B cell (primary cell): ENCODE results near the gene GEMIN2. TPM values are rescaled to one million over a fixed set of nuclear protein-coding genes. Genes with fewer than 3 reads are reported as not detected.
"Not testable (repeated sequence)": the region's sequence is repeated elsewhere in the genome, so short reads cannot be mapped to it uniquely, and the experiment has no call there.

ENCODE experiments used
- ATAC-seq: fragments of 200-7000 bp; cut with Tn5 transposase; one replicate; pipeline ENCODE4 v1.10.0; 2021; ENCODE audit warnings: low read depth, mild to moderate bottlenecking, moderate number of reproducible peaks, moderate library complexity
- CTCF ChIA-PET: fragments of 350-600 bp; sonication (Branson Sonifier 250); formaldehyde crosslinking; loops from one replicate; lab custom pipeline; 2021; ENCODE audit warnings: antibody characterized with exemption, inconsistent platforms; lab: Charles Lee
- POLR2A ChIA-PET: fragments of 350-600 bp; sonication (Branson Sonifier 250); formaldehyde crosslinking; loops from one replicate; lab custom pipeline; 2021; ENCODE audit warnings: antibody characterized with exemption; lab: Charles Lee
- DNase-seq: peaks from one replicate; pipeline ENCODE4 v3.0.0; 2013
- H2AFZ ChIP-seq: 2 replicates; pipeline ENCODE4 v1.6.1; 2012; ENCODE audit warnings: mild to moderate bottlenecking, low read depth, low read length; ENCODE audit not compliant: insufficient read depth, poor library complexity, severe bottlenecking
- H3K27ac ChIP-seq, 2 donors: 1 replicate in 1 of 2; 2 replicates in 1 of 2; pipeline ENCODE4 v1.5.1; 2012 to 2013; ENCODE audit warnings: low read length in 2 of 2, mild to moderate bottlenecking in 2 of 2, moderate library complexity in 1 of 2
- H3K27me3 ChIP-seq, 4 experiments: fragments of 200-600 bp in 1 of 4; sonication (generic) in 1 of 4; replicated peaks in 1 of 4; 1 replicate in 2 of 4; 2 replicates in 2 of 4; pipeline versions ENCODE4 v1.6.1 to v1.7.0; 2013 to 2016; ENCODE audit warnings: low read length in 3 of 4, mild to moderate bottlenecking in 2 of 4, mixed read lengths in 1 of 4, moderate library complexity in 1 of 4; ENCODE audit not compliant: insufficient read depth in 4 of 4, control insufficient read depth in 3 of 4; ENCODE audit errors: control extremely low read depth in 1 of 4
- H3K36me3 ChIP-seq, 2 experiments: replicated peaks in 1 of 2; 1 replicate in 1 of 2; 2 replicates in 1 of 2; pipeline versions ENCODE4 v1.6.1 to v1.7.1; 2013; ENCODE audit warnings: low read length in 1 of 2; ENCODE audit not compliant: insufficient read depth in 2 of 2, control insufficient read depth in 1 of 2; ENCODE audit errors: control extremely low read depth in 1 of 2, extremely low read depth in 1 of 2
- H3K4me1 ChIP-seq, 2 donors: fragments of 200-600 bp in 1 of 2; sonication (generic) in 1 of 2; 1 replicate in 1 of 2; 2 replicates in 1 of 2; pipeline versions ENCODE4 v1.5.1 to v1.6.1; 2013 to 2017; ENCODE audit warnings: low read length in 2 of 2; ENCODE audit not compliant: control insufficient read depth in 2 of 2, insufficient read depth in 2 of 2
- H3K4me2 ChIP-seq: replicated peaks from 2 replicates; pipeline ENCODE3; 2012; ENCODE audit warnings: mild to moderate bottlenecking, low read depth, low read length; ENCODE audit not compliant: poor library complexity, severe bottlenecking
- H3K4me3 ChIP-seq, 5 experiments: fragments of 200-600 bp in 1 of 5; sonication (generic) in 1 of 5; 1 replicate in 3 of 5; 2 replicates in 2 of 5; pipeline versions ENCODE4 v1.5.1 to v1.7.0; 2011 to 2016; ENCODE audit warnings: low read length in 4 of 5, mild to moderate bottlenecking in 4 of 5, low read depth in 2 of 5, control low read depth in 1 of 5, moderate library complexity in 1 of 5; ENCODE audit not compliant: insufficient read depth in 1 of 5; ENCODE audit errors: control extremely low read depth in 1 of 5, extremely low read depth in 1 of 5
- H3K79me2 ChIP-seq: fragments of 200-600 bp; sonication (generic); one replicate; pipeline ENCODE4 v1.6.0; 2016; ENCODE audit warnings: low read length; ENCODE audit not compliant: control insufficient read depth, insufficient read depth
- H3K9ac ChIP-seq: fragments of 200-600 bp; sonication (generic); 2 replicates; pipeline ENCODE4 v1.6.1; 2017; ENCODE audit warnings: mild to moderate bottlenecking, low read length, moderate library complexity
- H3K9me3 ChIP-seq, 3 donors: one replicate each; pipeline versions ENCODE4 v1.6.1 to v1.7.1; 2013; ENCODE audit warnings: low read length in 2 of 3; ENCODE audit not compliant: control insufficient read depth in 2 of 3, insufficient read depth in 1 of 3; ENCODE audit errors: control extremely low read depth in 1 of 3
- H4K20me1 ChIP-seq: 2 replicates; pipeline ENCODE4 v1.6.0; 2012; ENCODE audit warnings: mild to moderate bottlenecking, low read length; ENCODE audit not compliant: insufficient read depth, control insufficient read depth, poor library complexity, severe bottlenecking
- H3K27ac Mint-ChIP-seq: one replicate; pipeline ENCODE4 v1.8.0; 2021; ENCODE audit warnings: mixed read lengths
- H3K27me3 Mint-ChIP-seq: one replicate; pipeline ENCODE4 v1.8.0; 2021; ENCODE audit warnings: mixed read lengths
- H3K4me1 Mint-ChIP-seq: one replicate; pipeline ENCODE4 v1.8.0; 2021; ENCODE audit warnings: mixed read lengths
- H3K4me3 Mint-ChIP-seq: one replicate; pipeline ENCODE4 v1.8.0; 2021; ENCODE audit warnings: mixed read lengths
- H3K9me3 Mint-ChIP-seq: one replicate; pipeline ENCODE4 v1.8.0; 2022; ENCODE audit warnings: mixed read lengths; ENCODE audit not compliant: insufficient read depth
- EZH2 ChIP-seq: IDR thresholded peaks from 2 replicates; pipeline ENCODE4 v1.6.1; 2012; ENCODE audit warnings: borderline replicate concordance, low read depth, mild to moderate bottlenecking, moderate library complexity, low read length; ENCODE audit not compliant: insufficient read depth, poor library complexity, severe bottlenecking
- WGBS: methylation state at CpG from one replicate; pipeline ENCODE4 v1.1.5; 2013; ENCODE audit warnings: missing lambda C conversion rate; ENCODE audit not compliant: insufficient coverage; 5-methylcytosine and 5-hydroxymethylcytosine counted together
- intact Hi-C: fragments of 100-400 bp; cut with micrococcal nuclease; formaldehyde crosslinking; loops from one replicate; pipeline ENCODE4 v1.10.0; 2022
- polyA plus RNA-seq: library from polyadenylated mRNA; depleted of rRNA; stranded (reverse); fragments of >200 nt; gene quantifications from 2 replicates; pipeline ENCODE4 v1.2.3, GENCODE V29; 2012
- total RNA-seq, 2 donors: library from RNA; stranded (reverse); fragments of 120-200 nt in 1 of 2; gene quantifications; 1 replicate in 1 of 2; 2 replicates in 1 of 2; pipeline versions ENCODE4 v1.2.3 to v1.2.4, GENCODE V29; 2013 to 2022
- TF ChIP-seq, protein P1 (sequence below): fragments of 200-600 bp; IDR thresholded peaks from one replicate; pipeline ENCODE4 v1.8.0; 2022; ENCODE audit warnings: antibody characterized with exemption, mild to moderate bottlenecking

GEMIN2 gene
- total and polyA plus RNA-seq, 2 donors (not counting 1 experiment from before 2014, with no cell fraction given), result 13.4 to 14.4 TPM

DNA sequence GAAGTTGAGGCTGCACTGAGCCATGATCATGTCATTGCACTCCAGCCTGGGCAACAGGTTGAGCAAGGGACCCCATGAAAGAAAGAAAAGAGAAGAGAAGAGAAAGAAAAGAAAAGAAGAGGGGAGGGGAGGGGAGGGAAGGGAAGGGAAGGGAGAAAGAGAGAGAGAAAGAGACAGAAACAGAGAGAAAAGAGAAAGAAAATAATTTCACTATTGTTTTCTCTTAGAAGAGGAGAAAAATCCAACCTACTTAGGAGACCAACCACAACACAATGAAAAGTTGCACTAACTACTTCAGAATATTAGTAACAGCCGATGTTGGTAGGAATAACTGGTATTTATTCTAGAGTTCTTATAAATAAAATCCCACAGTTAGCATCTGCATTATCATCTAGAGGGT lies 46.4 kb downstream of the GEMIN2 start:
- H3K79me2 ChIP-seq, result peaks cover 45% of the 10 kb centered on the region
- H3K4me1 Mint-ChIP-seq, result peaks cover 7% of the 10 kb centered on the region
- POLR2A ChIA-PET, result no interaction called here

DNA sequence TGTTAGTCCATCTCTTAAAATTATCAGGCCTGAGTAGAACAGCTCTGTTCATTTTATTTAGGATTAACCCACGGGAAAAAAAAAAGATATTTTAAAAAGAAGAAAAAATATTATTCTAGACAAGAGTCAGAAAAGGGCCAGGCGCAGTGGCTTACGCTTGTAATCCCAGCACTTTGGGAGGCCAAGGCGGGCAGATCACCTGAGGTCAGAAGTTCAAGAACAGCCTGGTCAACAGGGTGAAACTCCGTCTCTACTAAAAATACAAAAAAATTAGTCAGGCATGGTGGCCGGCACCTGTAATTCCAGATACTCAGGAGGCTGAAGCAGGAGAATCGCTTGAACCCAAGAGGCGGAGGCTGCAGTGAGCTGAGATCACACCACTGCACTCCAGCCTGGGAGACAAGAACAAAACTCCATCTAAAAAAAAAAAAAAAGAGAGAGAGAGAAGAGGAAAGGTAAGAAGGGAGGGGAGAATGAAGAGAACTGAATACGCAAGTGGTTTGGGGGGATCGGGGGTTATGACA lies 53.7 kb downstream of the GEMIN2 start:
- Histone ChIP-seq H3K4me1 (peaks cover 19 to 22% of the 10 kb centered on the region in 2 donors), H3K79me2 (peaks cover 67% of the 10 kb centered on the region), H3K36me3 (peaks cover 0 to 12% of the 10 kb centered on the region in 2 experiments)
- ATAC-seq, H3K9me3 Mint-ChIP-seq, intact Hi-C loops, H3K9me3 ChIP-seq, H2AFZ ChIP-seq, CTCF ChIA-PET, H3K9ac ChIP-seq, POLR2A ChIA-PET, DNase-seq, H3K27ac ChIP-seq, H3K27me3 Mint-ChIP-seq, H3K4me3 Mint-ChIP-seq, H4K20me1 ChIP-seq, H3K27me3 ChIP-seq, H3K4me2 ChIP-seq, H3K27ac Mint-ChIP-seq, H3K4me3 ChIP-seq: not testable (repeated sequence)
- peaks cover 35% of the 10 kb centered on the region for H3K4me1 Mint-ChIP-seq
- WGBS, result 97% methylated on average over 5 of the region's 10 CpGs

More for the DNA sequence above, 46.4 kb downstream of the GEMIN2 start:
- no peak for ATAC-seq
- DNase-seq, result no peak
- intact Hi-C loops, result no loop called here
- no peaks in the 10 kb centered on the region for H3K9me3 ChIP-seq
- H3K4me3 ChIP-seq, result no peak overlapping the region
- no peak for TF ChIP-seq EZH2
- TF ChIP-seq, protein P1, sequence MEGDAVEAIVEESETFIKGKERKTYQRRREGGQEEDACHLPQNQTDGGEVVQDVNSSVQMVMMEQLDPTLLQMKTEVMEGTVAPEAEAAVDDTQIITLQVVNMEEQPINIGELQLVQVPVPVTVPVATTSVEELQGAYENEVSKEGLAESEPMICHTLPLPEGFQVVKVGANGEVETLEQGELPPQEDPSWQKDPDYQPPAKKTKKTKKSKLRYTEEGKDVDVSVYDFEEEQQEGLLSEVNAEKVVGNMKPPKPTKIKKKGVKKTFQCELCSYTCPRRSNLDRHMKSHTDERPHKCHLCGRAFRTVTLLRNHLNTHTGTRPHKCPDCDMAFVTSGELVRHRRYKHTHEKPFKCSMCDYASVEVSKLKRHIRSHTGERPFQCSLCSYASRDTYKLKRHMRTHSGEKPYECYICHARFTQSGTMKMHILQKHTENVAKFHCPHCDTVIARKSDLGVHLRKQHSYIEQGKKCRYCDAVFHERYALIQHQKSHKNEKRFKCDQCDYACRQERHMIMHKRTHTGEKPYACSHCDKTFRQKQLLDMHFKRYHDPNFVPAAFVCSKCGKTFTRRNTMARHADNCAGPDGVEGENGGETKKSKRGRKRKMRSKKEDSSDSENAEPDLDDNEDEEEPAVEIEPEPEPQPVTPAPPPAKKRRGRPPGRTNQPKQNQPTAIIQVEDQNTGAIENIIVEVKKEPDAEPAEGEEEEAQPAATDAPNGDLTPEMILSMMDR, result no peak
- no peak overlapping the region for H2AFZ ChIP-seq
- H3K9ac ChIP-seq, result no peak overlapping the region
- no peak overlapping the region for H3K4me2 ChIP-seq
- peaks cover 4 to 35% of the 10 kb centered on the region in 2 experiments for H3K36me3 ChIP-seq
- no CpG with 5 or more reads among the region's 1 CpG for WGBS
- no peaks in the 10 kb centered on the region for H3K4me1 ChIP-seq
- H3K4me3 Mint-ChIP-seq, result no peak overlapping the region
- H3K9me3 Mint-ChIP-seq, result no peaks in the 10 kb centered on the region
- CTCF ChIA-PET, result no interaction called here
- no peak overlapping the region for H3K27ac ChIP-seq
- no peaks in the 10 kb centered on the region for H3K27me3 Mint-ChIP-seq
- H3K27me3 ChIP-seq, result no peaks in the 10 kb centered on the region
- peaks cover 16% of the 10 kb centered on the region for H4K20me1 ChIP-seq
- H3K27ac Mint-ChIP-seq, result no peak overlapping the region
